Upper lobe of right lung (tissue), 1 donor: Measurements from ENCODE around the gene CCDC47. TPM values are rescaled to one million over a fixed set of nuclear protein-coding genes. Genes with fewer than 3 reads are reported as not detected.
A peak's percentile ranks its signal among the peaks of the same experiment; 100 is the strongest.

ENCODE experiments used
- ATAC-seq: fragments of 200-7000 bp; cut with Tn5 transposase; one replicate; pipeline ENCODE4 v1.9.1; 2020; ENCODE audit warnings: mild to moderate bottlenecking, moderate library complexity
- DNase-seq: peaks from one replicate; pipeline ENCODE4 v3.0.0-alpha.2; 2020
- H3K27ac ChIP-seq: fragments of 200-600 bp; one replicate; pipeline ENCODE4 v1.8.0; 2022
- H3K27me3 ChIP-seq: fragments of 200-600 bp; one replicate; pipeline ENCODE4 v1.8.0; 2022; ENCODE audit warnings: mild to moderate bottlenecking
- H3K36me3 ChIP-seq: fragments of 200-600 bp; one replicate; pipeline ENCODE4 v1.8.0; 2022
- H3K4me1 ChIP-seq: fragments of 200-600 bp; one replicate; pipeline ENCODE4 v1.8.0; 2022
- H3K4me3 ChIP-seq: fragments of 200-600 bp; one replicate; pipeline ENCODE4 v1.8.0; 2022; ENCODE audit warnings: mild to moderate bottlenecking
- H3K9me3 ChIP-seq: fragments of 200-600 bp; one replicate; pipeline ENCODE4 v1.8.0; 2022
- intact Hi-C: fragments of 100-400 bp; cut with DNase I; formaldehyde crosslinking; loops from one replicate; pipeline ENCODE4 v1.11.0; 2022
- total RNA-seq: library from RNA; stranded (reverse); fragmentation: NEBNext Ultra II Directional; extraction: Animal tissue kit (Norgen Biotek cat#: 25700); gene quantifications from one replicate; pipeline ENCODE4 v1.2.1, GENCODE V29; 2021
- TF ChIP-seq, protein P1 (sequence below): fragments of 200-600 bp; IDR thresholded peaks from one replicate; pipeline ENCODE4 v1.8.0; 2022; ENCODE audit warnings: antibody characterized with exemption
- donor health status: DM: no; HTN: yes; CAD: no; lungs with severe emphysema.

CCDC47 gene
- total RNA-seq, 1 donor from 2014 or later = 91.4 TPM

DNA sequence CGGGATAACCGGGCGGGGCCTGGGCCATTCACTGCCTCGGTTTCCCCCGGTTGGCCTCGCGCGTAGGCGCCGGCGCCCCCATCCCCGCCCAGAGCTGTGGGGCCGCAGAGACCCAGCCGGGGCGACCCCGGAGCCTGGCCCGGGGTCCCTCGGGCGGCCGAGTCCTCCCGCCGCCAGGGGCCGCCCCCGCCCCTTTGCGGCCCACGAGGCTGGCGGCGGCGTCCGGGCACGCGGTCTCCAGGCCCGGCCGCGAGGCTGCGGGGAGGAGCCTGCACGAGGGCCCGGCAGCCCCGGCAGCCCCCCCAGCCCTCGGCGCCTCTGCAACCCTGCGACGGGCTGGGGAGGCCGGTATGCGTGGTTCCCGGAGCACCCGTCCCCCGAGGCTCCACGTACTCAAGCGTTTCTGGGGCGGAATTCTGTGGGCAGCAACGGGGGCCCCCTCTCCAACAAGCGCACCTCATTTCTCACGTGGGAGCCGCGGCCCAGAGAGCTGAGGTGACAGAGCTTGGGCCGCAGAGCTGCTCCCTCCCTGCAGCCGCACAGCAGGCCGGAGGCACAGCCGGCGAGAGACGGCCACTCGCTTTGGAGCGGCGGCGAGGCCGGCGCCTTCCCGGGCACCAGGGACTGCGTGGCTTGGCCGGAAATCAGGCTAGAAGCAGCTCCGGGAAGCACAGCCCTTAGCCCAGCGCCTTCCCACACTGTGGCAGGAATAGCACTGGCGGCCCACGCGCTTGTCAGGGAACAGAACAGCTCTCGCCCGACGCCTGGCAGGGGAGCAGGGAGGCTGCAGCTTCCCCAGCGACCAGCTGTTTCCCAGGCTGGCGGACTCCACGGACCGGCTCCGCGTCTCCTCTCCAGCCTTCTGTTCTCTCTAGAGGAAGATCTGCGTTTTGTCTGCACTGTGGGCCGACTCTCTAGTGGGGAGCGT, 72.6 kb downstream of the CCDC47 start:
- intact Hi-C loops = no loop called here
- Histone ChIP-seq H3K36me3 (peaks cover 24% of the 10 kb centered on the region), H3K4me1 (peaks cover 28% of the 10 kb centered on the region), H3K27me3 (no peaks in the 10 kb centered on the region), H3K27ac (peak overlapping the region; percentile 76), H3K9me3 (no peaks in the 10 kb centered on the region), H3K4me3 (peak overlapping the region; percentile 57)
- DNase-seq (peak; percentile 80), ATAC-seq (peak; percentile 12)
- TF ChIP-seq, protein P1, sequence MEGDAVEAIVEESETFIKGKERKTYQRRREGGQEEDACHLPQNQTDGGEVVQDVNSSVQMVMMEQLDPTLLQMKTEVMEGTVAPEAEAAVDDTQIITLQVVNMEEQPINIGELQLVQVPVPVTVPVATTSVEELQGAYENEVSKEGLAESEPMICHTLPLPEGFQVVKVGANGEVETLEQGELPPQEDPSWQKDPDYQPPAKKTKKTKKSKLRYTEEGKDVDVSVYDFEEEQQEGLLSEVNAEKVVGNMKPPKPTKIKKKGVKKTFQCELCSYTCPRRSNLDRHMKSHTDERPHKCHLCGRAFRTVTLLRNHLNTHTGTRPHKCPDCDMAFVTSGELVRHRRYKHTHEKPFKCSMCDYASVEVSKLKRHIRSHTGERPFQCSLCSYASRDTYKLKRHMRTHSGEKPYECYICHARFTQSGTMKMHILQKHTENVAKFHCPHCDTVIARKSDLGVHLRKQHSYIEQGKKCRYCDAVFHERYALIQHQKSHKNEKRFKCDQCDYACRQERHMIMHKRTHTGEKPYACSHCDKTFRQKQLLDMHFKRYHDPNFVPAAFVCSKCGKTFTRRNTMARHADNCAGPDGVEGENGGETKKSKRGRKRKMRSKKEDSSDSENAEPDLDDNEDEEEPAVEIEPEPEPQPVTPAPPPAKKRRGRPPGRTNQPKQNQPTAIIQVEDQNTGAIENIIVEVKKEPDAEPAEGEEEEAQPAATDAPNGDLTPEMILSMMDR = peak; percentile 10

DNA sequence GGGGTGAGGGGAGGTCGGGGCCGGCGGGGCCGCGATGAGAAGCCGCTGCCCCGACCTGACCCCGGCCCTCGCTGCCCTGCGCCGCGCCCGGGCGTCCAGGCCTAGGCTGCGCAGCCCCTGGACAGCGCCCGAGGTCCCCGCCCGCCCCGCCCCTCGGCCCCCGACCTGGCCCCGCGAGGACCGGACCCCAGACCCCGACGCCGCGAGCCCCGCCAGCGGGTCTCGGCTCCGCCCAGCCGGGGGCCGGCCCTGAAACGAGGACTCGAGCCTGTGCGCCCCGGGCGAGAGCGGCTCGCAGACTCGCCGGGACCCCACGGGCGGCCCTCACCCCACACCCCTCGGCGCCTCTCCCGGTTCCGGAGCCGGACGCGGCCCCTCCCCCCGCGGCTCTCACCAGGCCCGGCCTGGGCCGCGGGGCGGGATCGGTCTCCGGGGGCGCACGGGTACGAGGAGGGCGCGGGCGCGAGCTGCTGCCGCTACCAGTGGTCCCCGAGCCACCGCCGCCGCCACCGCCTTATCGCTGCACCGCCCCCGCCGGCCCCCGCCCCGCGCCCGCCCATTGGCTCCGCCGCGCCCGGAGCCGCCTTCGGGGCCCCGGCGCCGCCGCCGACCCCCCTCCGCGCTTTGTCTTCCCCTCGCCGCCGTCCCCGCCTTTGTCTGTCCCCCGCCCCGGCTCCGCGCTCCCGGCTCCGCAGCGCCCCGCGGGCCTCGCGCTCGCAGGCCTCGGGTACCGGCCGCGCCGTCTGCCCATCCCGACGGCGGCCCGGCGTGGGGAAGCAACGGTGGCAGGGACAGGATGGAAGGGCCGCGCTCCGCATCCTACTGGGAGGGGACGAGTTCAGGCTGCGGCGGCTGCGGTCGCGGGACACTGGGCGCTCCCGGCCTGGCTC, 73.5 kb downstream of the CCDC47 start, which contains the start of gene LIMD2:
TSS of gene LIMD2 (minus strand) at position 488 of the 890 bp plus-strand sequence. CDS start 827 bp downstream, outside the sequence.
- DNase-seq = peak; percentile 84
- Histone ChIP-seq H3K4me3 (peak within 1 kb of the TSS; percentile 57), H3K27me3 (no peaks in the 10 kb centered on the region), H3K9me3 (no peaks in the 10 kb centered on the region), H3K36me3 (peaks cover 26% of the 10 kb centered on the region), H3K27ac (peak within 1 kb of the TSS; percentile 82), H3K4me1 (peaks cover 28% of the 10 kb centered on the region)
- TF ChIP-seq, protein P1 = no peak
- ATAC-seq = peak; percentile 9
- intact Hi-C loops = no loop called here

DNA sequence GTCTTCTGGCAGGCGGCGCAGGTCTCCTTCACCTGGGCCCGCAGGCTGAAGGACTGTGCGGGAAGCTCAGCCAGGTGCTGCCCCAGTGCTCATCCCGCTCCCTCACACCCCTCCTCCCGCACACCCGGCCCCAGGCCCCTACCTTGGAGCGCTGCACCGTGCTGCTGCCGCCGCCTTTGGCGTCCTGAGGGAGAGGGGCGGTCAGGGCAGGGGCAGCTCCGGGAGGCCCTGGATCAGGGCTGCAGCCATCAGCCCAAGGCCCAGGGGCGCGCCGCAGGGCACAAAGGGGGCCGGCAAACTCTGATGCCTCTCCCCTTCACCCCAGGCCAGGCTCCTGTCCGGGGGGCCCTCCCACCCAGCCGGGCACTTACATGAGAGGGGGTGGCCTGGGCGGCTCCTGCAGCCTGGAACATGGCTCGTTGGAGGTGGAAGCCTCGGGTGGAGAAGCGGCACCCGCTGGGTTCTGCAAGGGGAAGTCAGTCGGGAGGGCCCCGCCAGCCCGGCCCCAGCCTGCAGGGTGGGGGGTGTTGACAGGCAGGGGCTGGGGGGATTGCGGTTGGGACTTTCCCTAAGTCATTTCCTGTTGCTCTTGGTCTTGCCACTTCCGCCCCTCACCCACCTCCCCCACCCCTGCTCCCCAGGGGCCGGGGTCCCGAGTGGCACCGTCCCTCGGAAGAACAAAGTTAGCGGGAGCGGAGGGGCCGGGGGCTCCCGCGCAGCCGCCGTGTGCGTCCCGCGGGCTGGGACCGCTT, 74.3 kb downstream of the CCDC47 start:
- DNase-seq = peak; percentile 84
- TF ChIP-seq, protein P1 = no peak
- peak; percentile 41 for ATAC-seq
- intact Hi-C loops = no loop called here
- peak overlapping the region; percentile 82 for H3K27ac ChIP-seq
- H3K36me3 ChIP-seq = peaks cover 22% of the 10 kb centered on the region
- H3K27me3 ChIP-seq = no peaks in the 10 kb centered on the region
- no peaks in the 10 kb centered on the region for H3K9me3 ChIP-seq
- H3K4me3 ChIP-seq = peak overlapping the region; percentile 57
- peaks cover 28% of the 10 kb centered on the region for H3K4me1 ChIP-seq

DNA sequence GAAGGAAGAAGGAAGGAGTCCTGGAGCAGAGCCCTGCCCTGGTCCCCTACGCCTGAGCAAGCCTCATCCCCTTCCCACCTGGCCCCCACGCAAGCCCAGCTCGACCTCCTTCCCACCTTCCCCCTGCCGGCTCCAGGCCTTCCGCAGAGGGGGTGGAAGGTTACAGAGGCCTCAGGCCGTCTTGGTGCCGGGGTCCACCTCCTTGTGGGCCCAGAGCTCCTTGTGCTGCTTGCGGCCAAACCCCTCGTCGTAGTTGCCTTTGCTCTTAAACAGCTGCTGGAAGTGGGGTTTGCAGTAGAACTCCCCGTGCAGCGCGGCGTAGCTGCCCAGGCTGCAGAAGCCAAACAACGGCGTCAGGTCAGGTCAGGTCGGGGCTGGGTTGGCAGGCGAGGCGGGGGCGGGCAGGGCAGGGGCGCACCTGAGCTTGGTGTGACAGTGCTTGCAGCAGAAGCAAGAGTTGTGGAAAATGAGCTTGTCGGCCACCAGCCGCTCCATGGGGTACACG, 75.0 kb downstream of the CCDC47 start:
- TF ChIP-seq, protein P1 = no peak
- Histone ChIP-seq H3K4me3 (peak overlapping the region; percentile 57), H3K27ac (peak overlapping the region; percentile 82), H3K9me3 (no peaks in the 10 kb centered on the region), H3K27me3 (no peaks in the 10 kb centered on the region), H3K4me1 (peaks cover 28% of the 10 kb centered on the region), H3K36me3 (peaks cover 22% of the 10 kb centered on the region)
- no peak for DNase-seq
- ATAC-seq = no peak
- intact Hi-C loops = no loop called here
